GM13976 (cell line): ENCODE data around the gene LCT.
"Not testable (repeated sequence)": the region's sequence is repeated elsewhere in the genome, so short reads cannot be mapped to it uniquely, and the experiment has no call there.

Source experiments
- DNase-seq: peaks from one replicate; pipeline ENCODE4 v3.0.0; 2012; ENCODE audit warnings: low spot score
- in situ Hi-C: fragments of 300-500 bp; cut with MboI; formaldehyde crosslinking; loops from one replicate; pipeline ENCODE4 v1.12.0; 2022; ENCODE audit warnings: low sequenced_read_pairs, mixed read lengths, inconsistent platforms; ENCODE audit not compliant: unreplicated experiment
- TF ChIP-seq, protein P1 (sequence below): IDR thresholded peaks from 2 replicates; pipeline ENCODE4 v1.5.1; 2012; ENCODE audit warnings: borderline replicate concordance, mild to moderate bottlenecking; ENCODE audit not compliant: insufficient read depth; ENCODE audit errors: extremely low read depth, missing control alignments, control extremely low read depth

Gene LCT

DNA sequence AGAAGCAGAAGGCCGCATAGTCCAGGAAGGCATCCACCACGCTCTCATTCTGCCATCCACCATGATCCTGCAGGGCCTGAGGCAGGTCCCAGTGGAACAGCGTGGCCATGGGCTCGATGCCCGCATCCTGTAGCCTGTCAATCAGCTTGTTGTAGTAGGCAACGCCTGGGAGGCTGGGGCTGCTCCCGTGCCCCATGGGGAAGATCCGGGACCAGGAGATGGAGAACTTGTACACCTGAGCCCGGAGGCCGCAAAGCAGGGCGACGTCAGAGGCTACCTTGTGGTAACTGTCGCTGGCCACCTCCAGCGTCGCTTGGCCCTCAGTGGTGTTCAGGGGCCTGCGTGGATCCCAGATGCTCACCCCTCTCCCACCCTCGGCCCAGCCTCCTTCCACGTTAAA is 19.5 kb downstream of the LCT start:
- in situ Hi-C loops, result no loop called here
- no peak for DNase-seq
- TF ChIP-seq, protein P1, sequence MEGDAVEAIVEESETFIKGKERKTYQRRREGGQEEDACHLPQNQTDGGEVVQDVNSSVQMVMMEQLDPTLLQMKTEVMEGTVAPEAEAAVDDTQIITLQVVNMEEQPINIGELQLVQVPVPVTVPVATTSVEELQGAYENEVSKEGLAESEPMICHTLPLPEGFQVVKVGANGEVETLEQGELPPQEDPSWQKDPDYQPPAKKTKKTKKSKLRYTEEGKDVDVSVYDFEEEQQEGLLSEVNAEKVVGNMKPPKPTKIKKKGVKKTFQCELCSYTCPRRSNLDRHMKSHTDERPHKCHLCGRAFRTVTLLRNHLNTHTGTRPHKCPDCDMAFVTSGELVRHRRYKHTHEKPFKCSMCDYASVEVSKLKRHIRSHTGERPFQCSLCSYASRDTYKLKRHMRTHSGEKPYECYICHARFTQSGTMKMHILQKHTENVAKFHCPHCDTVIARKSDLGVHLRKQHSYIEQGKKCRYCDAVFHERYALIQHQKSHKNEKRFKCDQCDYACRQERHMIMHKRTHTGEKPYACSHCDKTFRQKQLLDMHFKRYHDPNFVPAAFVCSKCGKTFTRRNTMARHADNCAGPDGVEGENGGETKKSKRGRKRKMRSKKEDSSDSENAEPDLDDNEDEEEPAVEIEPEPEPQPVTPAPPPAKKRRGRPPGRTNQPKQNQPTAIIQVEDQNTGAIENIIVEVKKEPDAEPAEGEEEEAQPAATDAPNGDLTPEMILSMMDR, result no peak

DNA sequence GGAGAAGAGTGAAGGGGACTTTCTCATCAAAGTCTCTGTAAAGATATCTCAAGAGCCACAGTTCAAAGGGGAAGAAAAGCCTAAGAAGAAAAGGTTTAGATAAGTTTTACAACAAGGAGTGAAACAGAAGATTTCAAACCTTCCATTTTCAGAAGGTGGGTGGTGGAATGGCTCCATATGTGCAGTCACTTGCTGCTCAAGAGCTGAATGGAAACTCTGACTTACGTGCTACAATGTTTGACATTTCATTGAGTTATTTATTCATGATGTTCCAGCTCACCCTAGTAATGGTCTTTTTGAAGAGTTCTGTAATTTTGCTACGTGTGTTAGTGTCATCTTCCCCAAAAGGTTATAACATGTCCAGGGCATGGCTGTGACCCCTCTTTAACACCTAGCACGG is 21.7 kb downstream of the LCT start:
- TF ChIP-seq, protein P1, result no peak
- DNase-seq, result peak; percentile 51
- in situ Hi-C loops, result no loop called here

DNA sequence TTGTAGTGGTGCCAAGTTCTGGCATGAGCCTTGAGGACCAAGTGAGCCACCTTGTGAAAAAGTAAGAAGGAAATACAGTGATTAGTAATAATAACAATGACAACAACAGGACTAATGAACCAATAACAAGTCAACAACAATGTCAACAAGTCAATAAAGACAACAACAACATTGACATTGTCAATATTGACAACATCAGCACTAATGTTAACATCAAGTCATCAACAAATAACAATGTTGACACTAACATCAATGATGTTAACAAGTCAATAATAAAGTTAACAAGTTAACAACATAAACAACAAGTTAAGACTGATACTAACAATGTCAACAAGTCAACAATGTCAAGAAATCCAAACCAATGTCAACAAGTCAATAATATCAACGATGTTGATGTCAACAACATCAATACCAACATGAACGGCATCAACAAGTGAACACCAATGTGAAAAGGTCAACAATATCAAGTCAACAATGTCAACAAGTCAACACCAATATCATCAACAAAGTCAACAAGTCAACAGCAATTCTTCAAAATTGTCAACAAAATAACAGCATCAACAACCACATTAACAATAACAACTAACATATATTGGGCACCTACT is 24.0 kb downstream of the LCT start:
- DNase-seq, result no peak
- TF ChIP-seq, protein P1, result no peak
- in situ Hi-C loops, result no loop called here

DNA sequence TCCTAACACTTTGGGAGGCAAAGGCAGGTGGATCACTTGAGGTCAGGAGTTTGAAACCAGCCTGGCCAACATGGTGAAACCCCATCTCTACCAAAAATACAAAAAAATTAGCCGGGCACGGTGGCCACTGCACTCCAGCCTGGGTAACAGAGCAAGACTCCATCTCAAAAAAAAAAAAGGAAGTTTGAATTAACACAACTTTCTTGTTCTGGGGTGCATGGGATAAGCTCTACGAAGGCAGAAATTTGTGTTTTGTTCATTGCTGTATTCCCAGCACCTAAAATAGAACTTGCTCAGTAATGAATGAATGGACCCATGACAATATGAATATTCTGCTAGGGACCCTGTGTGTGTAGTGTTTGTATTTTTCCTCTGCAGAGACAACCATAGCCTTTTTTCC is 29.1 kb downstream of the LCT start:
- in situ Hi-C loops, DNase-seq: not testable (repeated sequence)

DNA sequence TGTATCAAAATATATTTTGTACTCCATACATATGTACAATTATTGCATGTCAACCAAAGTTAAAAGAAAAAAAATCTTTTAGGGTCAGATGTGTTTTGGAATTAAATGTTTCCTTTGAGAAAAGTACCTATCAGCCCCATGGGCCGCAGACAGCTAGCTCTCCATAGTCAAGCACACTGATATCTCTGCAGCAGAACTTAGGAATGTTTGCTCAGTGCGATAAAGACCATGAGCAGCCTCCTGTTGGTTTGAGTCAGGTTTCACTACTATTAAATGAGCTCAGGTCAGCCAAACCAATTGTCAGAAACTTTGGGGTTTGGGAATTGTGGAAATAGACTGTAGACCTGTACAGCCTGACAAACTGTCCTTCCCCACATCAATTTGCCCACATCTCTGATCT is 33.7 kb downstream of the LCT start:
- DNase-seq, result no peak
- TF ChIP-seq, protein P1, result no peak
- in situ Hi-C loops, result no loop called here

DNA sequence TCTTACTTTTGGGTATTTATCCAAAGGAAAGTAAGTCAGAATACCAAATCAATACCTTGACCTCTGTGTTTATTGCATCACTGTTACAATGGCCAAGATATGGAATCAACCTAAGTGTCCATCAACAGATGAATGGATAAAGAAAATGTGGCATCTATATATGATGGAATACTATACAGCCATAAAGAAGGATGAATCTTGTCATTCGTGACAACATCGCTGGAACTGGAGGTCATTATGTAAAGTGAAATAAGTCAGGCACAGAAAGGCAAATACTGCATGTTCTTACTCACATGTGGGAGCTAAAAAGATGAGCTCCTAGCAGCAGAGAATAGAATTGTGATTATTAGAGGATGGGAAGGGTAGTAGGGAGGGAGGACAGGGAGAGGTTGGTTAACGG is 34.6 kb downstream of the LCT start:
- TF ChIP-seq, protein P1, result no peak
- in situ Hi-C loops, result no loop called here
- no peak for DNase-seq

DNA sequence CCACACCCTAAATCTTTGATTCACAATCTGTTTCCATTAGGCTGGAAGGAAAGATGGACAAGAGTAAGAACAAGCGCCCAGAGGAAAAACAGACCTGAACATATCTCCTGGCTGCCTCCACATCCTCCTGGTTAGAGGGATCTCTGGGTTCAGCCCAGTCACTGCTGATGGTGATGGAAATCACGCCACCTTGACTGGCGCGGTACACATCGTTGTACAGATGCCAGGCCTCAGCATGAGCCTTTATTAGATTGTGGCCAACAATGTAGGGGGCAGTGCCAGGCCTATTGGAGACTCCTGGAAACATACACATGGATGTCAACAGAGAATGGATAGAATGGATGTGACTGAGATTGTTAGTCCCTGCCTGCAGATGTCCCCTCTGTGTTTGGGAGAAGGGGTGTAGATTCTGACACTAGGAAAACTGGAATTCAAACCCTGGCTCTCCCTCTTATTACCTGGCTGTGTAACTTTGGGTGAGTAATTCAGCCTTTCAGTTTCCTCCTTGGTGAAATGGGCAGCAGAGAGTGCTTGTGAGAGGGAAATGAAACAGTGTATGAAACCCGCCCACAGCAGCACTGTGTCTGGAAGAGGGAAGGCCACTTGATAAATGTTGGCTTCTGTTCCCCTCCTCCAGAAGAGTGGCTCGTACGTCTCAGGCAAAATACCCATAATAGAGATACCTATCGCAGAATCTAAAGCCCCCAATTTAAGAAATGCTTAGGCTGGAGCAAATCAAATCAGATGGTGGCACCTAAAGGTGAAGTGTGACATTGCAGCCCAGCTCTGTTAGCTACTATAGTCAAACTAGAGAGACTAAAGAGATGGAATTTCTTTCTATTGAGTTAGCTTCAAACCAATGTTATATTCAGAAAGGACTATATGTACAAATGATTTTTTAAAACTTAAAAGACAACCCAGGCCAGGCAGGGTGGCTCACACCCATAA is 36.2 kb downstream of the LCT start:
- DNase-seq, result no peak
- in situ Hi-C loops, result no loop called here

More for the DNA sequence above, 36.2 kb downstream of the LCT start:
- TF ChIP-seq, protein P1, result no peak
